Liver (tissue), 9 donors: ENCODE measurements around the gene IFI27. TPM values are rescaled to one million over a fixed set of nuclear protein-coding genes. Genes with fewer than 3 reads are reported as not detected.

Source experiments
- DNase-seq: peaks from one replicate; pipeline ENCODE4 v3.0.0-alpha.2; 2017; ENCODE audit warnings: low spot score
- H3K27ac ChIP-seq, 2 donors: one replicate each; pipeline ENCODE4 v1.7.0; 2013; ENCODE audit warnings: inconsistent platforms in 2 of 2, low read length in 2 of 2, control low read depth in 1 of 2, low read depth in 1 of 2, mild to moderate bottlenecking in 1 of 2
- H3K27me3 ChIP-seq, 4 donors: one replicate each; pipeline versions ENCODE4 v1.6.1 to v1.7.0; 2013; ENCODE audit warnings: low read length in 3 of 4, inconsistent platforms in 1 of 4, mild to moderate bottlenecking in 1 of 4, moderate library complexity in 1 of 4; ENCODE audit not compliant: control insufficient read depth in 4 of 4, insufficient read depth in 4 of 4
- H3K36me3 ChIP-seq, 4 donors: one replicate each; pipeline versions ENCODE4 v1.6.1 to v1.7.0; 2013; ENCODE audit warnings: low read length in 3 of 4, mild to moderate bottlenecking in 3 of 4, low read depth in 1 of 4, moderate library complexity in 1 of 4; ENCODE audit not compliant: control insufficient read depth in 4 of 4, insufficient read depth in 3 of 4
- H3K4me1 ChIP-seq, 4 donors: one replicate each; pipeline versions ENCODE4 v1.6.1 to v1.7.0; 2013; ENCODE audit warnings: low read length in 3 of 4, mild to moderate bottlenecking in 3 of 4, moderate library complexity in 1 of 4; ENCODE audit not compliant: control insufficient read depth in 4 of 4, insufficient read depth in 4 of 4
- H3K4me3 ChIP-seq, 3 donors: one replicate each; pipeline versions ENCODE4 v1.6.1 to v1.7.0; 2013; ENCODE audit warnings: low read length in 3 of 3, control low read depth in 1 of 3, low read depth in 1 of 3, mild to moderate bottlenecking in 1 of 3
- H3K9ac ChIP-seq, 2 donors: one replicate each; pipeline ENCODE4 v1.7.0; 2013; ENCODE audit warnings: low read length in 2 of 2, mild to moderate bottlenecking in 2 of 2, moderate library complexity in 2 of 2, control low read depth in 1 of 2, low read depth in 1 of 2
- H3K9me3 ChIP-seq, 4 donors: one replicate each; pipeline versions ENCODE4 v1.6.1 to v1.7.0; 2013; ENCODE audit warnings: low read length in 3 of 4; ENCODE audit not compliant: control insufficient read depth in 4 of 4
- ATF3 ChIP-seq: IDR thresholded peaks from 2 replicates; pipeline ENCODE4 v1.6.1; 2016; ENCODE audit warnings: antibody characterized with exemption
- CTCF ChIP-seq: fragments of 150-350 bp; IDR thresholded peaks from 2 replicates; pipeline ENCODE4 v1.5.1; 2017; ENCODE audit warnings: improper control_type of control experiment, low read depth, low read length; ENCODE audit not compliant: missing input control
- EGR1 ChIP-seq, 2 donors: IDR thresholded peaks; 2 replicates each; pipeline ENCODE4 v1.6.1; 2016 to 2018; ENCODE audit warnings: antibody characterized with exemption in 2 of 2, low read depth in 2 of 2
- FOXA1 ChIP-seq: IDR thresholded peaks from 2 replicates; pipeline ENCODE4 v1.6.1; 2016; ENCODE audit warnings: antibody characterized with exemption
- FOXA2 ChIP-seq: IDR thresholded peaks from 2 replicates; pipeline ENCODE4 v1.6.1; 2016; ENCODE audit warnings: antibody characterized with exemption
- GABPA ChIP-seq, 2 donors: IDR thresholded peaks in 1 of 2; conservative IDR thresholded peaks in 1 of 2; 2 replicates each; pipeline ENCODE4 v1.6.1; 2016; ENCODE audit warnings: antibody characterized with exemption in 2 of 2, mild to moderate bottlenecking in 1 of 2, moderate library complexity in 1 of 2
- HNF4A ChIP-seq, 2 donors: conservative IDR thresholded peaks; 2 replicates each; pipeline ENCODE4 v1.6.1; 2016; ENCODE audit warnings: antibody characterized with exemption in 2 of 2, mild to moderate bottlenecking in 2 of 2
- HNF4G ChIP-seq: IDR thresholded peaks from 2 replicates; pipeline ENCODE4 v1.6.1; 2016; ENCODE audit warnings: antibody characterized with exemption
- JUND ChIP-seq, 2 donors: IDR thresholded peaks; 2 replicates each; pipeline ENCODE4 v1.6.1; 2016; ENCODE audit warnings: antibody characterized with exemption in 2 of 2
- MAX ChIP-seq: IDR thresholded peaks from 2 replicates; pipeline ENCODE4 v1.6.1; 2016; ENCODE audit warnings: antibody characterized with exemption
- NR2F2 ChIP-seq: IDR thresholded peaks from 2 replicates; pipeline ENCODE4 v1.6.1; 2016; ENCODE audit warnings: antibody characterized with exemption
- RAD21 ChIP-seq, 2 donors: IDR thresholded peaks; 2 replicates each; pipeline ENCODE4 v1.6.1; 2016; ENCODE audit warnings: antibody characterized with exemption in 2 of 2, mild to moderate bottlenecking in 2 of 2
- REST ChIP-seq: IDR thresholded peaks from 2 replicates; pipeline ENCODE4 v1.6.1; 2016; ENCODE audit warnings: antibody characterized with exemption, mild to moderate bottlenecking
- RXRA ChIP-seq, 2 donors: IDR thresholded peaks; 2 replicates each; pipeline ENCODE4 v1.6.1; 2017 to 2018; ENCODE audit warnings: antibody characterized with exemption in 2 of 2, mild to moderate bottlenecking in 1 of 2
- SP1 ChIP-seq: IDR thresholded peaks from 2 replicates; pipeline ENCODE4 v1.6.1; 2018; ENCODE audit warnings: antibody characterized with exemption, mild to moderate bottlenecking
- TAF1 ChIP-seq: conservative IDR thresholded peaks from 2 replicates; pipeline ENCODE4 v1.6.1; 2016; ENCODE audit warnings: antibody characterized with exemption, mild to moderate bottlenecking
- YY1 ChIP-seq: IDR thresholded peaks from 2 replicates; pipeline ENCODE4 v1.6.1; 2016; ENCODE audit warnings: antibody characterized with exemption, mild to moderate bottlenecking
- ZBTB33 ChIP-seq: IDR thresholded peaks from 2 replicates; pipeline ENCODE4 v1.6.1; 2016; ENCODE audit warnings: antibody characterized with exemption
- WGBS: extraction: QIAGEN DNeasy Blood & Tissue Kit; methylation state at CpG from one replicate; pipeline ENCODE4 v1.1.7; 2013; 5-methylcytosine and 5-hydroxymethylcytosine counted together
- polyA plus RNA-seq, 2 donors: library from polyadenylated mRNA; stranded (reverse) in 1 of 2; unstranded in 1 of 2; fragments of 200-250 nt in 1 of 2; fragments of >200 nt in 1 of 2; fragmentation: Nextera tagmentation in 1 of 2; extraction: Ambion mirVana in 1 of 2; gene quantifications; one replicate each; pipeline versions ENCODE4 v1.2.1 to v1.2.3, GENCODE V29; 2013 to 2015
- total RNA-seq, 2 donors: library from RNA; depleted of rRNA; stranded (reverse); fragments of >200 nt; gene quantifications; one replicate each; pipeline ENCODE4 v1.2.3, GENCODE V29; 2014
- donor health status: healthy.
- donor health status: healthy.
- donor health status: healthy.
- donor health status: healthy.
- donor health status: healthy.

IFI27 gene
- total and polyA plus RNA-seq, 4 donors, result 12.7 to 170 (median 42.2) TPM

GRCh38 chr14:94079891-94080620 lies 30.5 kb upstream of the IFI27 start:
- H3K4me3 ChIP-seq, result peak overlapping the region; percentile 77 to 96 (median 93)
- no peak for DNase-seq
- peak overlapping the region; percentile 81 to 93 for H3K27ac ChIP-seq
- H3K27me3 ChIP-seq, result no peaks in the 10 kb centered on the region
- H3K9me3 ChIP-seq, result peaks cover 0 to 6% (median 0%) of the 10 kb centered on the region in 4 donors
- H3K4me1 ChIP-seq, result peaks cover 12 to 39% (median 29%) of the 10 kb centered on the region in 4 donors
- peak overlapping the region; percentile 93 to 99 for H3K9ac ChIP-seq
- 4% methylated on average over 15 of the region's 15 CpGs for WGBS
- peaks cover 5 to 23% (median 11%) of the 10 kb centered on the region in 4 donors for H3K36me3 ChIP-seq
- TF ChIP-seq RXRA (IDR thresholded peaks at IDR 0.05), result no peak
- TF ChIP-seq NR2F2, result no peak
- no peak for TF ChIP-seq GABPA (IDR thresholded peaks at IDR 0.05 in 1 of 2, conservative IDR thresholded peaks at IDR 0.05 in 1 of 2)

- Histone ChIP-seq H3K4me1 (peaks cover 12 to 39% (median 28%) of the 10 kb centered on the region in 4 donors), H3K27ac (peak within 1 kb of the TSS; percentile 81 to 93), H3K27me3 (no peaks in the 10 kb centered on the region), H3K36me3 (peaks cover 3 to 20% (median 8%) of the 10 kb centered on the region in 4 donors), H3K9me3 (no peaks in the 10 kb centered on the region), H3K4me3 (peak within 1 kb of the TSS; percentile 77 to 96 (median 93)), H3K9ac (peak within 1 kb of the TSS; percentile 93 to 99)
- peak; percentile 96 for DNase-seq
- TF ChIP-seq NR2F2 (no peak), CTCF (no peak), EGR1 (IDR thresholded peaks at IDR 0.05; ENCODE audit: low read depth in 2 of 2) (no peak), JUND (IDR thresholded peaks at IDR 0.05) (no peak), GABPA (IDR thresholded peaks at IDR 0.05 in 1 of 2, conservative IDR thresholded peaks at IDR 0.05 in 1 of 2) (peak; percentile 82 to 94), RAD21 (IDR thresholded peaks at IDR 0.05) (peak in 1 of 2 donors; percentile 32), ZBTB33 (no peak), SP1 (peak; percentile 74), RXRA (IDR thresholded peaks at IDR 0.05) (no peak), HNF4G (no peak), REST (peak; percentile 85), FOXA1 (no peak), YY1 (peak; percentile 82), TAF1 (peak; percentile 85), ATF3 (no peak), HNF4A (conservative IDR thresholded peaks at IDR 0.05) (no peak), MAX (peak; percentile 77), FOXA2 (no peak)
- WGBS, result under 1% methylated on average over 77 of the region's 77 CpGs
These were observed 29.7 kb upstream of the IFI27 start, which contains the start of the genes DDX24 and IFI27L1 for GRCh38 chr14:94080621-94081385. Gene DDX24 (minus strand): TSS chr14:94081202. CDS start chr14:94079742, 1,460 bp downstream. Gene IFI27L1 (plus strand): TSS chr14:94081310. CDS start chr14:94096938, 15,628 bp downstream.
